GM19438 (cell line): ENCODE measurements around the gene DIO1.
A peak's percentile ranks its signal among the peaks of the same experiment; 100 is the strongest.
"Not testable (repeated sequence)": the region's sequence is repeated elsewhere in the genome, so short reads cannot be mapped to it uniquely, and the experiment has no call there.

Experiments used
- ATAC-seq: cut with Tn5 transposase; IDR thresholded peaks from one replicate; pipeline ENCODE4 v1.9.1; 2021; ENCODE audit warnings: low read depth; ENCODE audit not compliant: unreplicated experiment

The DIO1 gene

GRCh38 chr1:53893999-53894636 is at the start of gene DIO1:
TSS of gene DIO1 (plus strand) at chr1:53894187. CDS start at chr1:53894211, 24 bp downstream.
- ATAC-seq = no peak

- no peak for ATAC-seq
Observed at GRCh38 chr1:53847980-53848379, 46.0 kb upstream of the DIO1 start.

GRCh38 chr1:53850082-53850673 is 43.8 kb upstream of the DIO1 start:
- no peak for ATAC-seq

- ATAC-seq = no peak
Observed at GRCh38 chr1:53851571-53852285, 42.3 kb upstream of the DIO1 start.

GRCh38 chr1:53860967-53861411 is 33.0 kb upstream of the DIO1 start:
- ATAC-seq = no peak

GRCh38 chr1:53862507-53862906 is 31.5 kb upstream of the DIO1 start:
- ATAC-seq = no peak

GRCh38 chr1:53868565-53868964 is 25.4 kb upstream of the DIO1 start:
- no peak for ATAC-seq

- no peak for ATAC-seq
Observed at GRCh38 chr1:53869454-53870117, 24.4 kb upstream of the DIO1 start.

- no peak for ATAC-seq
Observed at GRCh38 chr1:53871221-53871620, 22.8 kb upstream of the DIO1 start.

GRCh38 chr1:53871773-53872484 is 22.1 kb upstream of the DIO1 start:
- ATAC-seq = no peak

- ATAC-seq = not testable (repeated sequence)
Observed at GRCh38 chr1:53875150-53875549, 18.8 kb upstream of the DIO1 start.

- no peak for ATAC-seq
Observed at GRCh38 chr1:53878492-53879105, 15.4 kb upstream of the DIO1 start.

- ATAC-seq = not testable (repeated sequence)
Observed at GRCh38 chr1:53881853-53882252, 12.1 kb upstream of the DIO1 start.

- not testable (repeated sequence) for ATAC-seq
Observed at GRCh38 chr1:53883600-53883999, 10.4 kb upstream of the DIO1 start.

GRCh38 chr1:53888681-53889080 is 5.3 kb upstream of the DIO1 start:
- no peak for ATAC-seq

GRCh38 chr1:53889304-53890298 is 4.4 kb upstream of the DIO1 start, which contains the start of gene YIPF1:
TSS of gene YIPF1 (minus strand) at chr1:53889797. CDS start at chr1:53888937, 860 bp downstream.
- peak; percentile 89 for ATAC-seq

GRCh38 chr1:53890522-53890941 is 3.5 kb upstream of the DIO1 start:
- ATAC-seq = no peak

GRCh38 chr1:53891018-53891417 is 3.0 kb upstream of the DIO1 start:
- no peak for ATAC-seq

- ATAC-seq = no peak
Observed at GRCh38 chr1:53891678-53892077, 2.3 kb upstream of the DIO1 start.
